GM10266 (cell line): ENCODE results near the gene INHBB.

Experiments used
- DNase-seq: peaks from one replicate; pipeline ENCODE4 v3.0.0; 2012; ENCODE audit errors: extremely low spot score
- CTCF ChIP-seq: IDR thresholded peaks from 2 replicates; pipeline ENCODE4 v1.5.1; 2012; ENCODE audit warnings: mild to moderate bottlenecking, low read depth; ENCODE audit not compliant: control insufficient read depth, insufficient read depth; ENCODE audit errors: missing control alignments

The INHBB gene

GRCh38 chr2:120376101-120376500 lies 30.2 kb downstream of the INHBB start:
- DNase-seq, result no peak
- no peak for TF ChIP-seq CTCF

- TF ChIP-seq CTCF, result no peak
- no peak for DNase-seq
Measured at GRCh38 chr2:120376679-120377640, 31.0 kb downstream of the INHBB start.

GRCh38 chr2:120378605-120379004 lies 32.7 kb downstream of the INHBB start:
- DNase-seq, result no peak
- no peak for TF ChIP-seq CTCF

- no peak for DNase-seq
- TF ChIP-seq CTCF, result no peak
Measured at GRCh38 chr2:120379916-120380893, 34.3 kb downstream of the INHBB start.

- DNase-seq, result no peak
- no peak for TF ChIP-seq CTCF
Measured at GRCh38 chr2:120381192-120381591, 35.3 kb downstream of the INHBB start.

GRCh38 chr2:120381661-120382060 lies 35.7 kb downstream of the INHBB start:
- no peak for DNase-seq
- TF ChIP-seq CTCF, result no peak
